Measurements from ENCODE around the gene BTD.

DNA sequence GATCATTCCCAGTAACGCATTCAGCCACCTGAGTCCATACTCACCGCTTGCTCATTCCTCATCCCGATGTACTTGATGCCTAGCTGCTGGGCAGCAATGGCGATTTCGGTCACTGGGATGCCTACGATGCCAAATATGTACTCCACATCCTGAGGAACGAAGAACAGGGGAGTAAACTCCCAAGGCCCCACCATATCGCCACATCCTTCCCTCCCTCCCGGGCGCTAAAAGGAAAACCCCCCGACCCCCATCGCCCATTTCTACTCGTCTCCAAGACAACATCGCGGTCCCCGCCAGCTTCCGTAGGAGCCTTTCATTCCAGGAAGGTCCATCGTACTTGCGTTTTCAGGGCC lies 523 bp upstream of the BTD start:
- TF ChIP-seq ZNF8 (CRISPR knock-in tag; IDR thresholded peaks at IDR 0.05): no peak
- no peak for TF ChIP-seq ZNF565 (CRISPR knock-in tag; conservative IDR thresholded peaks at IDR 0.05; ENCODE audit: low read depth)
- no peak for TF ChIP-seq ZFP30 (CRISPR knock-in tag; IDR thresholded peaks at IDR 0.05)
- TF ChIP-seq BACH2 (CRISPR knock-in tag; IDR thresholded peaks at IDR 0.05; ENCODE audit: borderline replicate concordance): no peak
- TF ChIP-seq, protein P1, sequence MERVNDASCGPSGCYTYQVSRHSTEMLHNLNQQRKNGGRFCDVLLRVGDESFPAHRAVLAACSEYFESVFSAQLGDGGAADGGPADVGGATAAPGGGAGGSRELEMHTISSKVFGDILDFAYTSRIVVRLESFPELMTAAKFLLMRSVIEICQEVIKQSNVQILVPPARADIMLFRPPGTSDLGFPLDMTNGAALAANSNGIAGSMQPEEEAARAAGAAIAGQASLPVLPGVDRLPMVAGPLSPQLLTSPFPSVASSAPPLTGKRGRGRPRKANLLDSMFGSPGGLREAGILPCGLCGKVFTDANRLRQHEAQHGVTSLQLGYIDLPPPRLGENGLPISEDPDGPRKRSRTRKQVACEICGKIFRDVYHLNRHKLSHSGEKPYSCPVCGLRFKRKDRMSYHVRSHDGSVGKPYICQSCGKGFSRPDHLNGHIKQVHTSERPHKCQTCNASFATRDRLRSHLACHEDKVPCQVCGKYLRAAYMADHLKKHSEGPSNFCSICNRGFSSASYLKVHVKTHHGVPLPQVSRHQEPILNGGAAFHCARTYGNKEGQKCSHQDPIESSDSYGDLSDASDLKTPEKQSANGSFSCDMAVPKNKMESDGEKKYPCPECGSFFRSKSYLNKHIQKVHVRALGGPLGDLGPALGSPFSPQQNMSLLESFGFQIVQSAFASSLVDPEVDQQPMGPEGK (CRISPR knock-in tag; IDR thresholded peaks at IDR 0.05; ENCODE audit: borderline replicate concordance): no peak
- TF ChIP-seq RARB (CRISPR knock-in tag; IDR thresholded peaks at IDR 0.05): no peak
- no peak for TF ChIP-seq ARNTL (CRISPR knock-in tag; IDR thresholded peaks at IDR 0.05; ENCODE audit: borderline replicate concordance, low read depth)
- no peak for TF ChIP-seq CSDC2 (CRISPR knock-in tag; IDR thresholded peaks at IDR 0.05)
- TF ChIP-seq SNAI2 (CRISPR knock-in tag; IDR thresholded peaks at IDR 0.05): no peak
- no peak for TF ChIP-seq OSR1 (CRISPR knock-in tag; IDR thresholded peaks at IDR 0.05)
- no peak for TF ChIP-seq TCF4 (CRISPR knock-in tag; IDR thresholded peaks at IDR 0.05; ENCODE audit: borderline replicate concordance)
- TF ChIP-seq, protein P2, sequence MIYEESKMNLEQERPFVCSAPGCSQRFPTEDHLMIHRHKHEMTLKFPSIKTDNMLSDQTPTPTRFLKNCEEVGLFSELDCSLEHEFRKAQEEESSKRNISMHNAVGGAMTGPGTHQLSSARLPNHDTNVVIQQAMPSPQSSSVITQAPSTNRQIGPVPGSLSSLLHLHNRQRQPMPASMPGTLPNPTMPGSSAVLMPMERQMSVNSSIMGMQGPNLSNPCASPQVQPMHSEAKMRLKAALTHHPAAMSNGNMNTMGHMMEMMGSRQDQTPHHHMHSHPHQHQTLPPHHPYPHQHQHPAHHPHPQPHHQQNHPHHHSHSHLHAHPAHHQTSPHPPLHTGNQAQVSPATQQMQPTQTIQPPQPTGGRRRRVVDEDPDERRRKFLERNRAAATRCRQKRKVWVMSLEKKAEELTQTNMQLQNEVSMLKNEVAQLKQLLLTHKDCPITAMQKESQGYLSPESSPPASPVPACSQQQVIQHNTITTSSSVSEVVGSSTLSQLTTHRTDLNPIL (CRISPR knock-in tag; IDR thresholded peaks at IDR 0.05; ENCODE audit: low read depth): no peak
- TF ChIP-seq PPARA (CRISPR knock-in tag; IDR thresholded peaks at IDR 0.05; ENCODE audit: borderline replicate concordance): no peak
- TF ChIP-seq, protein P3, sequence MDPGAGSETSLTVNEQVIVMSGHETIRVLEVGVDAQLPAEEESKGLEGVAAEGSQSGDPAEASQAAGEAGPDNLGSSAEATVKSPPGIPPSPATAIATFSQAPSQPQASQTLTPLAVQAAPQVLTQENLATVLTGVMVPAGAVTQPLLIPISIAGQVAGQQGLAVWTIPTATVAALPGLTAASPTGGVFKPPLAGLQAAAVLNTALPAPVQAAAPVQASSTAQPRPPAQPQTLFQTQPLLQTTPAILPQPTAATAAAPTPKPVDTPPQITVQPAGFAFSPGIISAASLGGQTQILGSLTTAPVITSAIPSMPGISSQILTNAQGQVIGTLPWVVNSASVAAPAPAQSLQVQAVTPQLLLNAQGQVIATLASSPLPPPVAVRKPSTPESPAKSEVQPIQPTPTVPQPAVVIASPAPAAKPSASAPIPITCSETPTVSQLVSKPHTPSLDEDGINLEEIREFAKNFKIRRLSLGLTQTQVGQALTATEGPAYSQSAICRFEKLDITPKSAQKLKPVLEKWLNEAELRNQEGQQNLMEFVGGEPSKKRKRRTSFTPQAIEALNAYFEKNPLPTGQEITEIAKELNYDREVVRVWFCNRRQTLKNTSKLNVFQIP (CRISPR knock-in tag; IDR thresholded peaks at IDR 0.05; ENCODE audit: borderline replicate concordance, low read depth): no peak

Measured in SK-N-SH treated with all-trans-retinoic acid at 6 μM for 48 hours (cell line).